C1 segment of cervical spinal cord (tissue), 14 donors: ENCODE measurements around the gene MEX3B.

ENCODE experiments used
- DNase-seq, 14 donors: peaks; one replicate each; lab custom pipeline; 2025; lab: John Stamatoyannopoulos, UW

The MEX3B gene

DNA sequence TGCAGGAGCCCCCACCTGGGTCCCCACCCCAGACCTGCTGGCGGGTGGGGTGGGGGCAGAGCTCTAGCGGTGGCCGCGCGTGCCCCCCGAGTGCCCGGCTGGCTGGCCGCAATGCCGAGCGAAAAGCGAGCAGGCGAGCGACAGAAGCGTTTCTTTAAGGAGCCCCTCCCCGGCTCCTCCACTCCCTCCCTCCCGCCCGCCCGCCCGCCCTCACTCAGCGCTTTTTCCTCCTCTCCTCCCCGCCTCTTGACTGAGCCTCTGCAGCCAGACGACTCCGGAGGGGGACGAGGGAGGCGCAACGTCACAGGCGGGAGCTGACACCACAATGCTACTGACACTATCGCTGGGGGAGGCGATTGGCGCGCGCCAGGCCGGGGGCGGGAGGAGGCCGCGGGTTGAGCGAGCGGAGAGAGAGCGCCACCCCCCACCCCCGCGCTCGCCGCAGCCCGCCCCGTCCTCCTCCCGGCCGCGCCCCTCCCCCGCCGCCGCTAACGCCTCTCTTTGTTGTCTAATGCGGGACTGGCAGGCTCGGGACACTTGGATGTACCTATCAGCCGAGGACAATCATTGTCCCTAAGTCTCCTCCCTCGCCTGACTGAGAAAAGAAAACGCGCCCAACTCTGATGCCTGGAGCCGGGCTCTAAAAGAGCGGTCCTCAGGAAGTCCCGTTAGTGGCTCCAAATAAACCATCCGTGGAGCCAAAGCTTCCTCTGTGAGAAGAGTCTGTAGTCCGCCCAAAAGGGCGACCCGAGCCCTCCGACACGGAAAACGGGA, at the start of gene MEX3B:
Gene MEX3B, minus strand, starts transcription at position 127 of the 774 bp plus-strand sequence. CDS start 313 bp downstream, outside the sequence.
- peak; percentile 43 to 99 (median 89) for DNase-seq

DNA sequence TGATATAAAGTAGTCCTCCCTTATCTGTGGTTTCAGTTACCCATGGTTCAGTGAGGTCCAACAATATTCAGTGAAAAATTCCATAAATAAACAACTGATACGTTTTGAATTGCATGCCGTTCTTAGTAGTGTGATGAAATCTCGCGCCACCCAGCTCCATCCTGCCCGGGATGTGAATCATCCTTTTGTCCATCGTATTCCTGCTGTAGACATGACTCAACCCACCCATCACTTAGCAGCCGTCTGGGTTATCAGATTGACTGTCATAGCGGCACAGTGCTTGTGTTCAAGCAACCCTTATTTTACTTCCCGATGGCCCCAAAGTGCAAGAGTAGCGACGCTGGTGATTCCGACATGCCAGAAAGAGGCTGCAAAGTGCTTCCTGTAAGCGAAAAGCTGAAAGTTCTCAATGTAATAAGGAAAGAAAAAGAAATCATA, 48.0 kb upstream of the MEX3B start:
- no peak for DNase-seq

DNA sequence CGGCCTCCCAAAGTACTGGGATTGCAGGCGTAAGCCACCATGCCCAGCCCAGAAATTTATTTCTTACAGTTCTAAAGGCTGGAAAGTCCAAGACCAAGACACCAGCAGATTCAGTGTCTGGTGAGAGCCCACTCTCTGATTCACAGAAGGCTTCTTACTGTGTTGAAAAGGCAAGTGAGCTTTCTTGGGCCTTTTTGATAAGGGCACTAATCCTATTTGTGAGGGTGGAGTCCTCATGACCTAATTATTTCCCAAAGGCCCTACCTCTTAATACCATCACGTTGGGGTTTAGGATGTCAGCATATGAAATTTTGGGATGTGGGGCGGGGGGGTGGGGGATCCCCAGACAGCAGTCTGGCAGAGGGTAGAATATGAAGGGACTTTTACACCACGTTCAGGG, 47.5 kb upstream of the MEX3B start:
- no peak for DNase-seq

DNA sequence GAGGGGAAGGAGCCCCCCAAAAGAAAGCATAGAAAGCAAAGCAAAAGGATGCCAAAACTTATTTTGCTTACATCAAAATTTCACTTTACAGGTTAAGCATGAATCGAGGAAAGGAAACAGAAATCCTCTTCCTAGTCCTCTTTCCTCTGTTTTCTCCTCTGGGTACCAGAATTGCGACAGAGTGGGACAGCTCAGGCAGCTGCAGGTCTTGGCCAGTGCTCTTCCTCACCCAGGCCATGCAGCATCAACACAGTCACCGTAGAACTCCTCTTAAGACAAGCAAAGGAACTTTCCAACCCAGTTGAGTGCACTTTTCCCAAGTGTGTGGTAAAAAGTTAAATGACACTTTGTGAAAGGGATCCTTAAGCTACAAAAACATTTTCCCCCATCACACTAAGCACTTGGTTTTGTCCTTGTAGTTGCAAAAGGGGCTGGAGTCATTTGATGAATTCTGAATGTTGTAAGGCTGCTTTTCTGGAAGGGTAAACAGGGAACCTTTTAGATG, 45.9 kb upstream of the MEX3B start:
- DNase-seq: no peak

DNA sequence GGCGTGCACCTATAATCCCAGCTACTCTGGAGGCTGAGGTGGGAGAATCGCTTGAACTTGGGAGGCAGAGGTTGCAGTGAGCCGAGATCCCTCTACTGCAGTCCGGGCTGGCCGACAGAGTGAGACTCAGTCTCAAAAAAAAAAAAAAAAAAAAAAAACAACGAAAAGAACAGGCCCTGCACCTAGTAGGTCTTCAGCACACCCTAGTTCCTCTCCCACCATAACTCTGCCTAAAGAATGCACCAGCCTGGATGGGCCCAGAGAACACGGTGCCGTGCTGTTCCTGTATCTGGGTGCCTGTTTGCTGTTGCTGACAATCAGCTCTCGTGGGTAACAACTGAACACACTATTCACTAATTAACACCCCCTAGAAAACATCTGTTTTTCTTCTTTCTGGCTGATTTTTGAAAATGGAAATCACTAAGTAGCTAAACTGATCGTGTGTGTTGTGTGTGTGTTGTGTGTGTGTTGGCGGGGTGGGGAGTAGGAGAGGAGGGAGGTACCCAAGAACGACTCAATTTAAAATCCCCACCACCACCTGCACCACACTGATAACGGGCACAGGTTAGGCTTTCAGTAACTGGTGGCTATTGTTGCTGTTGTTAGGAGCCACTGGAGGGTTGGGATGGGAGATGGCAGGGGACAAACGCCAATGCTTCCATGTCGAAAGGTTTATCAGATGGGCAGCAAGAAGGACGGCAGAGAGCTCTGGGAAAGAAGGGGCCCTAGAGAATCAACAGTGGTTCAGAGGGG, 40.6 kb upstream of the MEX3B start:
- DNase-seq: no peak

DNA sequence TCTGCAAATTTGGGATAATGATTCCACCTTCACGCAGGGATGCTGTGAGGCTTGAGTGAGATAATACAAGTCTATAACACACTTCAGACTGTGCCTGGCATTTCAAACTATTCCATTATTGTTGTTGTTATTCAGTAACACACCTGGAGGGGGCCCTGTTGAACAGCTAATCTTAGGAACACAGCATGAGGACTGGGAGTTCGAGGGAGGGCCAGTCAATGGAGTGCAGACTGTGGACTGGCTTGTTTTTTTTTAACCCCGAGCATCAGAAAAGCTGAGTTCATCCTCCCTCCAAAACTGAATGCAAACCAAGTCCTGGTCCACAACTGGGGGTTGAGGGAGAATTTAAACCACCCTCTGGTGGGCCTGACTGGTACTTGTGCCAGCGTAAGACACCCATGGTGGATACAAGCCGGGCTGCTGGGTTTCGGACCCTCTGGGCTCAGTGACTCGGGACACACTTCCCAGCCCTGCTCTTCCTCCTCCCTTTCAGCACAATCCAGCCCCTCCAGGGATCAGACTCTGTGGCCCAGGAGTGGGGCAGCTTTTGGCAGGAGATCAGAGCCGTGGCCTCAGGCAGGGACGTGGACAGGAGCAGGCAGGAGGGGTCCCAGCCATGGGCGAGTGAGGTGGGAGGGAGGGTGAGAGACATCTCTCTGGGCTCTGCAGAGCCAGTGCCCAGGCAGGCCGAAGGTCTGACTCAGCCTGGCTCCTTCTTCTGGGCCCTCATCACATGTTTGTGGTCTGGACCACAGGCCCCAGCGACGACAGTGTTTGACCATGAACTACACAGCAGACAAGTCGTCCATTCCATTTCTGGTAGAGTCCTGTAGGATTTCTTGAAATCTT, 36.3 kb upstream of the MEX3B start:
- no peak for DNase-seq

DNA sequence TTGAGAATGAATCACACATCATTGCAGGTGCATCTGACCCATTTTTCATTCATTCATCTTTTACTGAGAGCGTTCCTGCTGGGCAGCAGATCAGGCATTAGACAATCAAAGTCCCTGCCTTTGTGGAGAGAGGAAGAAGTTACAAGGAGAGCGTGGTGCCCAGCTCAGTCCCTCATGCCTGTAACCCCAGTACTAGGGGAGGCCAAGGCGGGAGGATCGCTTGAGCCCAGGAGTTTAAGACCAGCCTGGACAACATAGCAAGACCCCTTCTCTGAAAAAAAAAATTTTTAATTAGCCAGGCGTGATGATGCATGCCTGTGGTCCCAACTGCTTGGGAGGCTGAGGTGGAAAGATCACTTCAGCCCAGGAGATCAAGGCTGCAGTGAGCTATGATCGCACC, 35.0 kb upstream of the MEX3B start:
- DNase-seq: no peak

DNA sequence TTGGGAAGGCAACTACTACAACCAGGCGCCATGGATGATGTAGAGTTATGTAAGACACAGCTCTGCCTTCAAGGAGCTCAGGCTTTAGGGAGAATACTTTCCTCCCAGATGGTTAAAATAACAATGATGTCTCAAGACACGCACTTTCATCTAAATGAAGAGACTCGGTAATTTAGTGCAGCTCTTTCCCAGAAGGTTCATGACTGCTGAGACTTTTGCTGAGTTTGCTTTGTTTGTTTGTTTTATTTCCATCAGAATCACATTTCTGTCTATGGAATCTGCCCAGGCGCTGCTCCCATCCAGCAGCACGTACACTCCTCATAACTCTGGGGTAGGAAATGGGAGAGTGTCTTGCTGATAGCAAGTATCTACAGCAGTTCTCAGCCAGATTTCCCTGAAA, 33.9 kb upstream of the MEX3B start:
- DNase-seq: no peak

DNA sequence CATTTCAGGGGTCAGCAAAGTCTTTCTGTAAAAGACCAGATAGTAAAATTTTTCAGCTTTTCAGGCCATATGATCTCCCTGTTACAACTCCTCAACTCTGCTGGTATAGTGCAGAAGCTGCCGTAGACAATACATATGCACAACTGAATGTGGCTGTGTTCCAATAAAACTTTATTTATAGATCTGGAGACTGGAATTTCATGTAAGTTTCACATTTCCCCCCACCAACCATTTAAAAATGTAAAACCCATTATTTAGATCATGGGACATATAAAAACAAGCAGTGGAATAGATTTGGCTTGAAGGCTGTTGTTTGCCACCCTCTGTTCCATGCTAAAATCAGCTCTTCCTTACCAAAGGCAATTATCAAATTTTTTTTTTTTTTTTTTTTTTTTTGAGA, 28.8 kb upstream of the MEX3B start:
- no peak for DNase-seq

DNA sequence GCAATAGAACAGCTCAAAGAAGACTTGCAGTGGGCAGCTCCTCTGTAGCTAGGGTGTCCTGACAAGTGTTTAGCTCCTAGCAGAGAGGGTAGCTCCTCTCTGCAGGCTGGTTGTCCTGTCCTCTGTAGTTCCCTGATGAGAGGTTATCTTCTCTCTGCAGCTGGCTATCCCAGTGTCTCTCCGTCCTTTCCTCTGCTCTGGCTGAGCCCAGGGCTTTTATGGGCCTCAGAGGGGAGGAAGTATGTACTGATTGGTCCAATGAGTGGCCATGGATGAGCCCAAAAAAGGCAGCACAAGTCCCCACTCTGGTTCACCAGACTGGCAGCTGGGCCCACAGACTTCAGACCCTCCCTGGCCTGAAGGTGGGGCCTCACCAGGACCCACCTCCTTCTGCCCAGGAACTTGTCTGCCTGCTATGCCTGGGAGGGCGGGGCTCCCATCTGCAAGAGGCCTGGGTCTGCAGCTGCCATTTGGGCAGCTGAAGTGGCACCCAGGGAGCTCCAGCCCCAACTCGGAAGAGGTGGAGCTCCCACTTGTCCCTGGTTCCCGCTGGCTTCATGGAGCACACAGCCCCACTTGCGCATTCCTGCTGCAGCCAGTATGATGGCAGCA, 27.2 kb upstream of the MEX3B start:
- no peak for DNase-seq

DNA sequence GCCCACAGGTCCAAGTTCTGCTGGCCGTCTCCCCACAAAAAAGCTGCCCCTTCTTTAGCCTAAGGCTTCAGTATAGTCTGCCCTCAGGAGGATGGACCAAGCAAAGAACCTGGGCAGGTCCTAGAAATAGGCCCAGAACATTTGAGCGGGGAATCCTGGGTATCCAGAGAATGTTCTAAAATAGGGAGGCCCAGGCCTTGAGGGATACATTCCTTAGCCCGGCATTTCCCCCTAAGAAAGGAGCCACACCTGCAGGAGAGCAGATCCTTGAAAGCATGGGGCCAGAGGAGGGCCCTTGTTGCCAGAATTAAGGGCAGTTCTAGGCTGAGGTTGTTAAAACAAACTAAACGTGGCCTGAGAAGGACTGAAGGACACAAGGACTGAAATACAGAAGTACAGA, 20.6 kb upstream of the MEX3B start:
- DNase-seq: no peak

DNA sequence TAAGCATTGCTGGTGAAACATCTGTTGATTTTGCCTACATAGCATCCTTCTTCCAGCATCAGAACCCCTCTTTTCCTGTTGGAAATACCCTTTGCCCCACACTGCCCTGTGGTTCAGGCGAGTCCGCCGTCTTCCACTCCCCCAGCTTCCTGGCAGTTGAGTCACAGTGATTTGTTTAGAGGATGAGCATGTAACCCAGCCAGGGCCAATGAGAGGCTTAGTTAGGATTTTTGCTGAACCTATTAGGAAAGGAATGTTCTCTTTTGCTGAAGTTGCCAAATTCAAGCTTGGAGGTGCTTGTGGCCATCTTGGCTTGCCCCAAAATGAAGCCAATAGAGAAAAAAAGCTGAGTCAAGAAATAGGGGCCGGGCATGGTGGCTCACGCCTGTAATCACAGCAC, 19.0 kb upstream of the MEX3B start:
- no peak for DNase-seq

DNA sequence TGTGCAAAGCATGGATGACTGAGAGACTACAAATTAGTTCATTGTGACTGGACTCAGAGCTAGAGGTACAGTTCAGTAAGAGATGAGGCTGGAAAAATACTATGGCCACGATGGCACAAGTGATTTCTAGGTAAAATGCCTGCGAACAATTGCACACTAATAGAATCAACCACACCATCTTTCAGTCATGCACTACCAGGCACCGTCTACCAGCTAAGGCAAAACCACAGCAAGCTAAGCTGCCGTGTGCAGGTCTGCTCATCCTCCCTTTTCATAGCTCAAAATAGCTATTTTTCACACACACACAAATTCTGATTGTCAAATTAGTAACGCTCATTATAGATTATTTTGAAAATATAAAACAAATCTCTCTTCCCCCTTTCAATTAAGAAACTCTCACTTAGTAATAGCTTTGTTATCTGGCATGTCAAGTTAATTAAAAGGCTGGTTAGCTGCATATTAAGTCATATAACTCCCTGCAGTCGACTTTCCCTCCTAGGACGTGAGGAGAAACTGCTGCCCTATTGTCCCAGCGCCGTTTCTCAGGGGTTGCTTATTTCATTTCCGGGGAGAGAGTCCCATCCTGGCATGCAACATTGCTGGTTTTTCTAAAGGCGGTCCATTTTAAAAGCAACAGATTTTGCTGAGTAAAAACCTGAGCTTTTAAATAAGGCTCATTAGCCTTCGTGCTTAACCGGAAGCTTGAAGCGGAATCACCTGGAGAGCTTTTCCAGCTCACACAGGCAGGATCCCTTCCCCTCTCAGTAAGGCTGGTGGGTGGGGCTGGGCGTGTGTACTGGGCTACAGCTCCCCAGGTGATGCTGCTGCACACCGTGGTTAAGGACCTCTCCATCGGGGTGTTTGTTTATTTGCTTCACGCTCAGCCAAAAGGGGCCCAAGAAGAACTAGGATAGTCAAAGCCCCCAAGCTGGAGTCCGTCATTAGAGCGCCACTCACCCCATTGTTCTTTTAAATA, 16.9 kb upstream of the MEX3B start:
- no peak for DNase-seq

DNA sequence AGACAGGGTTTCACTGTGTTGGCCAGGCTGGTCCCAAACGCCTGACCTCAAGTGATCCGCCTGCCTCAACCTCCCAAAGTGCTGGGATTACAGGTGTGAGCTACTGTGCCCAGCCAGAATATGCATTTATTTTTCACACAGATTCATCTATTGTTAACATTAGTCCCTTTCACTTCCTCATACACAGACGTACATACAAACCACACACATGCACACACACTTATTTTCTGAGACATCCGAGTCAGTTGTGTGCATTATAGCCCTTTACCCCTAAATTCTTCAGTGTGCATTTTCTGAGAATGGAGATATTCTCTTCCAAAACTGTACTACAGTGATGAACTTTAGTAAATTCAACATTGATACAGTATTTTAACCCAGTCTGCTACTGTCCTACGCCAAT, 15.0 kb upstream of the MEX3B start:
- DNase-seq: no peak

DNA sequence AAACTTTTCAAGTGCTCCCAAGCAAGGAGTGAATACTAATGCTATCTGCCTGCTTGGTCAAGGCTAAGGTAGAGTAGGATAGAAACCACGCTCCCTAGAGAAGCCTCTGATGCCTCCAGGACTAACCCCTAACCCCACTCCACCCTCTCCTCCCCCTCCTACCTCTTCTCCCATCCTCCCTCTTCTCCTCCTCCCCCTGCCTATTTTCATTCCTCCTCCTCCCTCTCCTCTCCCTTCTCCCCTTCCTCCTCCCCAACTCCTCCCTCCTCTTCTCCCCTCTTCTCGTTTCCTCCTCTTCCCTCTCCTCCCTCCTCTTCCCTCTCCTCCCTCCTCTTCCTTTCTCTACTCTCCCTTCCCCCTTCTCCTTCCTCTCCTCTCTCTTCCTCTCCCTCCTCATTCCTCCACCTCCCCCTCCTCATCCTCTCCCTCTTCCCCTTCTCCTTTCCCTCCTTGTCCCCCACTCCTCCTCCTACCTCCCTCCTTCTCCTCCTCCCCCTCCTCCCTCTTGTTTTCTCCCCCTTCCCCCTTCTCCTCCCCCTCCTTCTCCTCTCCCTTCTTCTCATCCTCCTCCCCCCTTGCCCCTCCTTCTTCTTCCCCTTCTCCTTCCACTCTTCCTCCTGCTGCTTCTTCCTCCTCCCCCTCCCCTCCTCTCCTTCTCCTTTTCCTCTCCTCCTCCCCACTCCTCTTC, 12.8 kb upstream of the MEX3B start:
- DNase-seq: no peak

DNA sequence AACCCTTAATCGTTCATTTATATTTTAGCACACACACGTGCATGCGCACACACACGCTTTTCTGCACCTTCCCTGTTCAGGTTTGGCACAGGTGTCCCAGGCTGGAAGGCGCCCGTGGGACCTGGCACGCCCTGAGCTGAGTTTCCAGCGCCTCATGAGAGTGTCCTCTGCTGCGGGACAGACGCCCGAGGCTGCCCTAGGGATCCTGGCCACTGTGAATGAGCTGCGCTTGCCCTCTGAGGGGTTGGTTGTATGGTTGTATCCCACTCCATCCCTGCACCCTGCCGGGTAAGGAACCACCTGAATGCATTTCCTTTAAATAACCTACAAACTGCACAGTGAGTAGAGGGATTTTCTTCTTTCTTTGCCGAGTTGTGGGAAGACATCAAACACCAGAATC, 12.2 kb upstream of the MEX3B start:
- no peak for DNase-seq

DNA sequence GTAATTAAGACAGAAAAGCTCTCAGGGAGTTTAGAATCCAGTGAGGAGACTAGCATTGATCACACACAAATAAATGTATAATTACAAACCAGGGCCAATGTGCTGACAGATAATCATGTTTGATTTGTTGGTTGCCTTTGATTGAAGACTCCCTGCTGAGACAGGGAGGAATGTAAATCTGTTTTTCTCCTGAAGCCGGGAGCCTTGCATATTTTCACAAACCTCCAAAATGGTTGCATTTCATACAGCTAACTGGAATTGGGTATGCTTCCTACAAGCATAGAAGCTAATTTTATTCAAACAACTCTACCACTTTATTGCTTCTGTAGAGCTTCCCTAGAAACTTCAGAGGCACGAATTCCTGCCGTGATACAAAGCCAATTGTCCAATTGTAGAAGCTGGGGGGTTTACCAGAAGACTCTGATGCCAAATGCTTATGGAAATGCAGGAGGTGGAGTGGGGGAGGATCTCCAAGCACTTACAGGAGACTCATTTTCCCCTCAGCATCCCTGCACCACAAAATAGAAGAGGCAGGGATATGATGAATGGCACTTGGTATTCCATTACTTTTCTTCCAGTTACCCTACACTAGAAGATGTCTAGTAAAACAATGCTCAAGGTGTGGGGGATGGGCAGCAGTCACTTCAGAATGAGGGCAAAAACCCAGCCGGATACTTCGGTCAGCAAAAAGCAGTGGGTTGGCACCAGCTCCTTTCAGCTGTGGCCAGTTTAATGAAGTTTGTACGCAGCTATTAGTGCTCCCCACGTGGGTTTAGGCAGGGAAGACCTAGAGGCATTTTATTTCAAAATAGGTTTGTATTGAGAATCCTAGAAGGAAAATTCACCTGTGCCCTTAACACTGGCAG, 11.4 kb upstream of the MEX3B start:
- DNase-seq: no peak

DNA sequence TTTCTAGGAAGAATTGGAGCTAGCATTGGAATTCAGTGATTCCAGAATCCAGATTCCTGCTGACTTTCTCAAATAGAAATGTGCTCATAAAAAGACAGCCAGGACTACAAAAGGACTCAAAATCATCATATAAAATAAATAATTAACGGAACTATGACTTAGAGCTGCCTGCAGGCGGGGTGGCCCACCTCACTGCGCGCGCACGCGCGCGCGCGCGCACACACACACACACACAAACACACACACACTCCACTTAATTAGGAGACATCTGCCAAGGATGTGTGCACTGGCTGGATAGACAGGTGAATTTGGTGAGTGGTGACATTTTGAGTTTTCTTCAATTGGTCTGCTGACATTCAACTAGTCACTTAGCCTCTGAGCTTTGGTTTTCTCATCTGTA, 6.9 kb upstream of the MEX3B start:
- no peak for DNase-seq

DNA sequence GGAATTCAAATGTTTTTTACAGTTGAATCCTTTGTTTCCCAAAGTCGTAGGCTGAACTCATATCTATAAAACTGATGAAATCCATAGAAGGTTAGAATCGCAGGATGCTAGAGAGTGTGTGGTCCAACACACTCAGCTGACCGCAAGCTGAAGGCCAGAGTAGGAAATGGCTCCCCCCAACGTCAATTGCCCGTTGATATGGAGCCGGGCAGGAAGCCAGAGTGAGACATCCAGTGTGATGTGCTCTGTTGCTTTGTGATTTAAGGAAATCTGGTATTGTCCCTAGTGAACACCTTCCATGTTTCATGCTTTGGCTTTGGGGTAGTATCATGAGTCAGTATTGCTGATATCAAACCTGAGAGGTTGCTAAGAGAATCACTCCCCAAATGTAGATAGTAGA, 5.8 kb upstream of the MEX3B start:
- peak in 2 of 14 donors; percentile 5 to 6 for DNase-seq
